GM23338 (cell line): Measurements from ENCODE around the gene CCDC102A. TPM values are rescaled to one million over a fixed set of nuclear protein-coding genes. Genes with fewer than 3 reads are reported as not detected.
"Not testable (repeated sequence)": the region's sequence is repeated elsewhere in the genome, so short reads cannot be mapped to it uniquely, and the experiment has no call there.

Experiments
- ATAC-seq: fragments of 200-7000 bp; cut with Tn5 transposase; 3 replicates; pipeline ENCODE4 v1.9.1; 2020
- DNase-seq: peaks from one replicate; pipeline ENCODE4 v3.0.0-alpha.2; 2015; ENCODE audit warnings: low spot score
- H2AFZ ChIP-seq: fragments of 200-600 bp; sonication (generic); 2 replicates; pipeline ENCODE4 v1.8.0; 2016; ENCODE audit warnings: antibody characterized with exemption, mild to moderate bottlenecking, moderate library complexity
- H3F3A ChIP-seq: fragments of 200-600 bp; sonication (generic); replicated peaks from 2 replicates; pipeline ENCODE4 v1.8.0; 2017; ENCODE audit warnings: antibody characterized with exemption, mixed run types, low read depth
- H3K27ac ChIP-seq: fragments of 200-600 bp; sonication (generic); 2 replicates; pipeline ENCODE4 v1.6.1; 2016; ENCODE audit warnings: low read depth
- H3K27me3 ChIP-seq: fragments of 200-600 bp; sonication (generic); 2 replicates; pipeline ENCODE4 v1.8.0; 2016; ENCODE audit warnings: mild to moderate bottlenecking, mixed run types, moderate library complexity; ENCODE audit not compliant: insufficient read depth
- H3K36me3 ChIP-seq: fragments of 200-600 bp; sonication (generic); 2 replicates; pipeline ENCODE4 v1.8.0; 2016; ENCODE audit warnings: mild to moderate bottlenecking; ENCODE audit not compliant: insufficient read depth
- H3K4me1 ChIP-seq: fragments of 200-600 bp; sonication (generic); 2 replicates; pipeline ENCODE4 v1.8.0; 2016; ENCODE audit warnings: mild to moderate bottlenecking, moderate library complexity; ENCODE audit not compliant: insufficient read depth
- H3K4me2 ChIP-seq: fragments of 200-600 bp; sonication (generic); 2 replicates; pipeline ENCODE4 v1.7.1; 2017; ENCODE audit warnings: mixed run types
- H3K4me3 ChIP-seq: fragments of 200-600 bp; sonication (generic); 2 replicates; pipeline ENCODE4 v1.6.1; 2016; ENCODE audit warnings: mixed run types
- H3K79me2 ChIP-seq: fragments of 200-600 bp; sonication (generic); replicated peaks from 2 replicates; pipeline ENCODE4 v1.8.0; 2017; ENCODE audit warnings: mild to moderate bottlenecking; ENCODE audit not compliant: insufficient read depth
- H3K9me2 ChIP-seq: fragments of 200-600 bp; sonication (generic); 2 replicates; pipeline ENCODE4 v1.8.0; 2017; ENCODE audit not compliant: insufficient read depth
- H4K20me1 ChIP-seq: fragments of 200-600 bp; sonication (generic); replicated peaks from 2 replicates; pipeline ENCODE4 v1.8.0; 2017; ENCODE audit warnings: mild to moderate bottlenecking; ENCODE audit not compliant: insufficient read depth
- H3K27ac Mint-ChIP-seq: 2 replicates; pipeline ENCODE4 v1.8.0; 2020; ENCODE audit warnings: inconsistent platforms, mild to moderate bottlenecking, moderate library complexity, mixed read lengths
- H3K27me3 Mint-ChIP-seq: 3 replicates; pipeline ENCODE4 v1.8.0; 2022; ENCODE audit warnings: low read depth, mild to moderate bottlenecking, moderate library complexity, mixed read lengths, inconsistent platforms; ENCODE audit not compliant: insufficient read depth, poor library complexity
- H3K36me3 Mint-ChIP-seq: 3 replicates; pipeline ENCODE4 v1.8.0; 2021; ENCODE audit warnings: low read depth, mild to moderate bottlenecking, inconsistent platforms, moderate library complexity, mixed read lengths
- H3K4me1 Mint-ChIP-seq: 3 replicates; pipeline ENCODE4 v1.8.0; 2020; ENCODE audit warnings: mild to moderate bottlenecking, inconsistent platforms, mixed read lengths
- H3K4me3 Mint-ChIP-seq: 3 replicates; pipeline ENCODE4 v1.8.0; 2021; ENCODE audit warnings: moderate library complexity, mild to moderate bottlenecking, inconsistent platforms, mixed read lengths
- H3K9me3 Mint-ChIP-seq: 3 replicates; pipeline ENCODE4 v1.8.0; 2020; ENCODE audit warnings: moderate library complexity, mild to moderate bottlenecking, inconsistent platforms, mixed read lengths
- CTCF ChIP-seq, 2 experiments: fragments of 200-600 bp in 1 of 2; sonication (generic) in 1 of 2; conservative IDR thresholded peaks; 2 replicates each; pipeline versions ENCODE4 v1.5.1 to v1.6.1; 2016 to 2017; ENCODE audit warnings: antibody characterized with exemption in 2 of 2, low read depth in 2 of 2, mild to moderate bottlenecking in 2 of 2, moderate library complexity in 1 of 2
- ETS1 ChIP-seq: IDR thresholded peaks from 2 replicates; pipeline ENCODE4 v1.6.1; 2016; ENCODE audit warnings: antibody characterized with exemption
- EZH2phosphoT487 ChIP-seq: fragments of 200-600 bp; sonication (generic); IDR thresholded peaks from one replicate; pipeline ENCODE4 v1.8.1; 2018; ENCODE audit warnings: antibody characterized with exemption; ENCODE audit not compliant: unreplicated experiment
- POLR2AphosphoS5 ChIP-seq: IDR thresholded peaks from 2 replicates; pipeline ENCODE4 v1.6.1; 2016; ENCODE audit warnings: antibody characterized with exemption, low read depth
- STAT1 ChIP-seq: IDR thresholded peaks from one replicate; pipeline ENCODE4 v1.6.1; 2016; ENCODE audit warnings: antibody characterized with exemption; ENCODE audit not compliant: unreplicated experiment
- polyA plus RNA-seq: library from polyadenylated mRNA; unstranded; fragments of >200 nt; fragmentation: Nextera tagmentation; extraction: Ambion mirVana; gene quantifications from 2 replicates; pipeline ENCODE4 v1.2.1, GENCODE V29; 2016
- total RNA-seq: library from RNA; depleted of rRNA; stranded (reverse); fragments of >200 nt; shearing (Covaris generic); gene quantifications from 2 replicates; pipeline ENCODE4 v1.2.3, GENCODE V29; 2014

The CCDC102A gene
- total and polyA plus RNA-seq, 2 experiments from 2014 or later, result 2.0 to 5.2 TPM

GRCh38 chr16:57569306-57569946, 33.1 kb upstream of the CCDC102A start (continued):
- no peak for TF ChIP-seq STAT1

GRCh38 chr16:57568772-57569171, 32.4 kb upstream of the CCDC102A start:
- H4K20me1 ChIP-seq, H3K27ac ChIP-seq, H3K4me3 Mint-ChIP-seq, ATAC-seq, H3F3A ChIP-seq, DNase-seq, H3K4me1 ChIP-seq, H3K79me2 ChIP-seq, H3K27ac Mint-ChIP-seq, H2AFZ ChIP-seq, H3K4me2 ChIP-seq, H3K27me3 ChIP-seq, H3K36me3 ChIP-seq, H3K4me1 Mint-ChIP-seq, H3K9me2 ChIP-seq, H3K4me3 ChIP-seq: not testable (repeated sequence)
- Mint-ChIP-seq H3K9me3 (peaks cover 19% of the 10 kb centered on the region), H3K36me3 (peaks cover 40% of the 10 kb centered on the region), H3K27me3 (peaks cover 19% of the 10 kb centered on the region)

GRCh38 chr16:57568173-57568678, 31.9 kb upstream of the CCDC102A start:
- Histone ChIP-seq H3K27ac (no peak overlapping the region), H4K20me1 (no peaks in the 10 kb centered on the region), H3K27me3 (no peaks in the 10 kb centered on the region), H3F3A (no peaks in the 10 kb centered on the region), H3K4me3 (no peak overlapping the region), H3K79me2 (no peaks in the 10 kb centered on the region), H2AFZ (no peak overlapping the region), H3K4me1 (no peaks in the 10 kb centered on the region), H3K36me3 (no peaks in the 10 kb centered on the region), H3K9me2 (no peaks in the 10 kb centered on the region), H3K4me2 (no peak overlapping the region)
- DNase-seq (no peak), ATAC-seq (no peak)
- H3K27me3 Mint-ChIP-seq, result peaks cover 22% of the 10 kb centered on the region
- peaks cover 19% of the 10 kb centered on the region for H3K9me3 Mint-ChIP-seq
- peaks cover 40% of the 10 kb centered on the region for H3K36me3 Mint-ChIP-seq
- H3K27ac Mint-ChIP-seq, result no peak overlapping the region
- no peak for TF ChIP-seq POLR2AphosphoS5
- TF ChIP-seq ETS1, result no peak
- TF ChIP-seq EZH2phosphoT487, result no peak
- no peak for TF ChIP-seq CTCF (conservative IDR thresholded peaks at IDR 0.05; ENCODE audit: low read depth in 2 of 2)
- H3K4me3 Mint-ChIP-seq, result no peak overlapping the region
- H3K4me1 Mint-ChIP-seq, result no peaks in the 10 kb centered on the region; the same call in 2 of the 3 replicates
